Heart left ventricle (tissue), 13 donors: ENCODE data around the gene DNAAF8.

Source experiments
- POLR2A ChIP-seq, 2 donors: fragments of 450-650 bp; IDR thresholded peaks; one replicate each; pipeline ENCODE4 v1.6.1; 2017; ENCODE audit warnings: antibody characterized with exemption in 2 of 2, mild to moderate bottlenecking in 2 of 2, moderate library complexity in 2 of 2
- TF ChIP-seq, protein P1 (sequence below), 12 donors: fragments of 200-600 bp; sonication (generic) in 4 of 12; IDR thresholded peaks; one replicate each; pipeline versions ENCODE4 v1.5.0 to v1.8.0; 2018 to 2022; ENCODE audit warnings: antibody characterized with exemption in 12 of 12, mild to moderate bottlenecking in 5 of 12
- donor health status: ischemic (EF 13 %, LVEDD 7.1; RV severe dilation, severe dysfunction).
- donor health status: DM: no; HTN: yes; CAD: no.
- donor health status: DM: no; HTN: no; CAD: no.
- donor health status: ischemic (EF 25% LVEDD 6.9; RV normal size, moderate dysfunction).
- donor health status: ischemic (EF 25% LVEDD 5.7; RV mildly dilated, moderate dysfunction).
- donor health status: ischemic (EF 35%, LVEDD 5.7; RV mildly dilated, moderate dysfunction).
- donor health status: nonischemic (EF 11% LVEDD 7.7; RV severe dilation, severe dysfunction).
- donor health status: DM: yes; HTN: yes; CAD: no.
- donor health status: PGD.
- donor health status: ischemic (EF 29% LVEDD 5.4; RV normal size, mild dysfunction).
- donor health status: nonischemic (EF 23%, LVEDD 6.1; RV moderate dilation, normal function).

DNA sequence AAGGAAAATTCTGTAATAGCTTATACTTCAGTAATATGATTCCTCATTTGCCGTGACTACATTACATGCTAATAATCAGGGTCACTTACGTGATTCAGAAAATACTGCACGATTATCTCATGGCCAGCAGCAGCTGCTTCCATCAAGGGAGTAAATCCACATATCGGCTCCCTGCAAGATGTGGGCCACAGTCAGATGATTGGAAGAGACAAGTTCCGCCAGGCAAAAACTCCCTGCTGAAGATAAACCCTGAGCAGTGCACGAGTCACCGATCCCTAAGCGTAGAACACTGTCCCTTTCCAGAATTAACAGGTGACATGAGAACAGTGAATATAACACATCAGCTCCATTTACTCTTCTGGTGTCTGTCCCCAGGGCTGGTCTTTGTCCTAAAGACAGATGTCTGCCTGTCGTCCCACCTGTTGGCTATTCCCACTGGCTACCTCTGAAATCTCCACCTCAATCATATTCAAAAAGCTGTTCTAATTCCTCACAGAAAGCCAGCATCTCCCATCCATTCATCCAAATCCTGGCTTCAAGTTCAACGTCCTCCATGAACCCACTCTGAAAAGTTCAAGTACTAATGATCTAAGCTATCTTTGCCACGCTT is 9.6 kb upstream of the DNAAF8 start:
- TF ChIP-seq, protein P1, sequence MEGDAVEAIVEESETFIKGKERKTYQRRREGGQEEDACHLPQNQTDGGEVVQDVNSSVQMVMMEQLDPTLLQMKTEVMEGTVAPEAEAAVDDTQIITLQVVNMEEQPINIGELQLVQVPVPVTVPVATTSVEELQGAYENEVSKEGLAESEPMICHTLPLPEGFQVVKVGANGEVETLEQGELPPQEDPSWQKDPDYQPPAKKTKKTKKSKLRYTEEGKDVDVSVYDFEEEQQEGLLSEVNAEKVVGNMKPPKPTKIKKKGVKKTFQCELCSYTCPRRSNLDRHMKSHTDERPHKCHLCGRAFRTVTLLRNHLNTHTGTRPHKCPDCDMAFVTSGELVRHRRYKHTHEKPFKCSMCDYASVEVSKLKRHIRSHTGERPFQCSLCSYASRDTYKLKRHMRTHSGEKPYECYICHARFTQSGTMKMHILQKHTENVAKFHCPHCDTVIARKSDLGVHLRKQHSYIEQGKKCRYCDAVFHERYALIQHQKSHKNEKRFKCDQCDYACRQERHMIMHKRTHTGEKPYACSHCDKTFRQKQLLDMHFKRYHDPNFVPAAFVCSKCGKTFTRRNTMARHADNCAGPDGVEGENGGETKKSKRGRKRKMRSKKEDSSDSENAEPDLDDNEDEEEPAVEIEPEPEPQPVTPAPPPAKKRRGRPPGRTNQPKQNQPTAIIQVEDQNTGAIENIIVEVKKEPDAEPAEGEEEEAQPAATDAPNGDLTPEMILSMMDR (IDR thresholded peaks at IDR 0.05) = no peak
- no peak for TF ChIP-seq POLR2A (IDR thresholded peaks at IDR 0.05)
